ENCODE results near the gene DACH1. TPM values are rescaled to one million over a fixed set of nuclear protein-coding genes. Genes with fewer than 3 reads are reported as not detected.

DACH1 gene
- total RNA-seq, 4 donors from 2014 or later: 0.38 to 5.8 (median 2.5) TPM

DNA sequence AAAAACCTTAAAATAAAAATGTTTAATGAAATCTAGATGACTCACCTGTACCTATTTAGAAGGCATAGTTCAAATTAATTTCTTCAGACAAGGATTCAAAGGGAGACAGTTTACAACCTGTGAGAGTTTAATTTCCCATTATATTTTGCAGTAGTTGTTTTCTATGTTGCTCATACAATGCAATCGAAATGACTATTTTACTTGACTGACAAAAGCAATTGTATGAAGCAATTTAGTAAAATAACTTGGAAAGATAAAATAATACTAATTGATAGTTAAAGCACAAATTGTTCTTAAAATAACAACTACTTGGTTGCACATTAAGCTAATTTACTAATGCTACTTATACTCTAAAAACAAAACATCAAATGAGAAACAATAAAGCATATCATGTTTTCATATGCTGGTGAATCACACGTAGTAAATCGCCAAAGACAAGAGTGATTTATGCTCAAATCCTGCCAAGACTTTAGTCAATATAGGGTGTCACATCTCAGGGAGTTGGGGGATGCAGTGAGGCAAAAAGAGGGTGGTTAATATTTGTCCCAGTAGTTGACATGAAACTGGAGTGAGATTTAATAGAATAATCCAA lies 6.4 kb downstream of the DACH1 start:
- DNase-seq (ENCODE audit: low spot score in 2 of 2): no peak
- TF ChIP-seq, protein P1, sequence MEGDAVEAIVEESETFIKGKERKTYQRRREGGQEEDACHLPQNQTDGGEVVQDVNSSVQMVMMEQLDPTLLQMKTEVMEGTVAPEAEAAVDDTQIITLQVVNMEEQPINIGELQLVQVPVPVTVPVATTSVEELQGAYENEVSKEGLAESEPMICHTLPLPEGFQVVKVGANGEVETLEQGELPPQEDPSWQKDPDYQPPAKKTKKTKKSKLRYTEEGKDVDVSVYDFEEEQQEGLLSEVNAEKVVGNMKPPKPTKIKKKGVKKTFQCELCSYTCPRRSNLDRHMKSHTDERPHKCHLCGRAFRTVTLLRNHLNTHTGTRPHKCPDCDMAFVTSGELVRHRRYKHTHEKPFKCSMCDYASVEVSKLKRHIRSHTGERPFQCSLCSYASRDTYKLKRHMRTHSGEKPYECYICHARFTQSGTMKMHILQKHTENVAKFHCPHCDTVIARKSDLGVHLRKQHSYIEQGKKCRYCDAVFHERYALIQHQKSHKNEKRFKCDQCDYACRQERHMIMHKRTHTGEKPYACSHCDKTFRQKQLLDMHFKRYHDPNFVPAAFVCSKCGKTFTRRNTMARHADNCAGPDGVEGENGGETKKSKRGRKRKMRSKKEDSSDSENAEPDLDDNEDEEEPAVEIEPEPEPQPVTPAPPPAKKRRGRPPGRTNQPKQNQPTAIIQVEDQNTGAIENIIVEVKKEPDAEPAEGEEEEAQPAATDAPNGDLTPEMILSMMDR (IDR thresholded peaks at IDR 0.05): no peak
- no peak for TF ChIP-seq POLR2A (IDR thresholded peaks at IDR 0.05)
- intact Hi-C loops (cut with DNase I; ENCODE audit: low total_unique reads): no loop called here
- H3K4me3 ChIP-seq (ENCODE audit: low read depth, poor library complexity, severe bottlenecking): no peak overlapping the region
- WGBS, 2 donors: 37 to 40% methylated on average over 3 of the region's 3 CpGs

DNA sequence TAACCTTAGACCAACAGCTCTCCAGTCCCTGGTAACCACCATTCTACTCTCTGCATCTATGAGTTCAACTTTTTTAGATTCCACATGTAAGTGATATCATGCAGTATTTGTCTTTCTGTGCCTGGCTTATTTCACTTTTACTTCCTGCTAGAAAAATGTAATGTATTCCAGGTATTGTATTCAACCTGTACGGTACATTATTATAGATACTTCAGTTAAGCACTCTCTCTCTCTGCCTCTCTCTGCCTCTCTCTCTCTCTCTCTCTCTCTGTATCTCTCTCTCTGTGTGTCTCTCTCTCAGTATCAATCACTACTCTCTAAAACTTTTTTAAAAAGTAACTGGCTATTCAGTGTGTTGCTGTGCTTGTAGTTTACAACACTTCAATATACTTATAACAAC lies 8.4 kb downstream of the DACH1 start:
- TF ChIP-seq, protein P1 (IDR thresholded peaks at IDR 0.05): no peak
- TF ChIP-seq POLR2A (IDR thresholded peaks at IDR 0.05): no peak
- WGBS, 2 donors: 0 to 37% methylated on average over 1 of the region's 1 CpG
- no peak overlapping the region for H3K4me3 ChIP-seq (ENCODE audit: low read depth, poor library complexity, severe bottlenecking)
- intact Hi-C loops (cut with DNase I; ENCODE audit: low total_unique reads): no loop called here
- no peak for DNase-seq (ENCODE audit: low spot score in 2 of 2)

DNA sequence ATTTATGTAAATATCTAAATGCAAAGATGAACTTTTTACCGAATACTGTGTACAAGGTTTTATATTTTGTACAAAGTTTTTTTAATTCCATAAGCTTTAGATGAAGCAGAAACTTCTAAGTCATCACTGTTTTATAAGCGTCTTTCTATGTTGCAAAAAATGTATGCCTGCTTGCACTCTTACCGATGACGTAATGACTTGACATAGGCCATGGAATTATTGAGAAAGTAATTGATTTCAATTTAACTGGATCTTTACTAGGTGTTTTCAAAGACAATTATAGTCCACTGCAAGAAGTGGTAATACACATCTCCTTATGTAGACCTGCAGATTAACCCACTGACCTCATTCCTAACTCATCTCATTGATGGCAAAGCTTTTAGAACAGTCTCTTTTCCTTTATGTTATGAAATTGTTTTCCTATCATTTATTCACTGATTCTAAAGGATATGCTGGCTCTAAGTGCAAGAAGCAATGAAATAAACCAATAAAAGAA lies 10.4 kb downstream of the DACH1 start:
- 78 to 92% methylated on average over 4 of the region's 4 CpGs for WGBS, 2 donors
- intact Hi-C loops (cut with DNase I; ENCODE audit: low total_unique reads): no loop called here

DNA sequence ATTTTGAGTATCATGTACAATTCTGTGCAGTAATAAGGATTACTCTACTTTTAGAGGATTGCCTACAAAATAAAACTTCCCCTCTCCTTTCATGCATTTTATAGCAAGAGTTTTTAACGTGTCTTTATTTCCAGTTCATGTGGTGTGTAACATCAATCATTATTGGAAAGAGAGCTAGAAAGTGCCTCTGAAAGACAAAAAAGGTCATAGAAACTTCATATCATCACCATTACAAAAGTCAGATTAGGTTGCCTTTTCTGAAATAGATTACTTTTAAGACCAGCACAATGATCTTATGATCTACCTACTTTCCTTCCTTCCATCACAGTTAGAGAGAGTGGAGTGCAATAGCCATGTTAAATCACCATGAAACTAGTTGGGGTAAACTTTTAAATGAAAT lies 12.6 kb downstream of the DACH1 start:
- WGBS, 2 donors: 50 to 54% methylated on average over 1 of the region's 1 CpG
- TF ChIP-seq, protein P1 (IDR thresholded peaks at IDR 0.05): no peak
- no peak for TF ChIP-seq POLR2A (IDR thresholded peaks at IDR 0.05)
- intact Hi-C loops (cut with DNase I; ENCODE audit: low total_unique reads): no loop called here
- no peak for DNase-seq (ENCODE audit: low spot score in 2 of 2)
- H3K4me3 ChIP-seq (ENCODE audit: low read depth, poor library complexity, severe bottlenecking): no peak overlapping the region

More for the DNA sequence above, 10.4 kb downstream of the DACH1 start:
- TF ChIP-seq, protein P1 (IDR thresholded peaks at IDR 0.05): no peak
- TF ChIP-seq POLR2A (IDR thresholded peaks at IDR 0.05): no peak
- H3K4me3 ChIP-seq (ENCODE audit: low read depth, poor library complexity, severe bottlenecking): no peak overlapping the region
- DNase-seq (ENCODE audit: low spot score in 2 of 2): no peak

DNA sequence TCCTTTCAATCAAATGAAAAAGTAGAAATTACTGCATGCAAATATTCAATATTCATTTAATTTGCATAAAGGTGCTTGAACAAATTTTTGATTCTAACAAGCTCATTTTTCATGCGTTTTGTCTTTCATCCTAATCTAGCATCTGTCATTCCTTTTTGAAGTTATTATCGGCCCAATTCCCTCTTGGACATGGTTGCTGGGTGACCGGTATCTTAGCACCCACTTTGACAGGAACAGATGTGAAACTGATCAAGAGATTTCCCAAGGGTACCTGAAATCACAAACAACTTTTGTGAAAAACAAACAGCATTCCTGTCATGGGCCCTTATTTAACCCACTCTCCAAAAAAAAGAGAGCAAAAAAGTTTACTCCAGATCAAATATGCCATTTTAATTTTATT lies 13.3 kb downstream of the DACH1 start:
- intact Hi-C loops (cut with DNase I; ENCODE audit: low total_unique reads): no loop called here
- H3K4me3 ChIP-seq (ENCODE audit: low read depth, poor library complexity, severe bottlenecking): no peak overlapping the region
- no peak for TF ChIP-seq POLR2A (IDR thresholded peaks at IDR 0.05)
- TF ChIP-seq, protein P1 (IDR thresholded peaks at IDR 0.05): no peak
- 73 to 76% methylated on average over 3 of the region's 3 CpGs for WGBS, 2 donors
- no peak for DNase-seq (ENCODE audit: low spot score in 2 of 2)

DNA sequence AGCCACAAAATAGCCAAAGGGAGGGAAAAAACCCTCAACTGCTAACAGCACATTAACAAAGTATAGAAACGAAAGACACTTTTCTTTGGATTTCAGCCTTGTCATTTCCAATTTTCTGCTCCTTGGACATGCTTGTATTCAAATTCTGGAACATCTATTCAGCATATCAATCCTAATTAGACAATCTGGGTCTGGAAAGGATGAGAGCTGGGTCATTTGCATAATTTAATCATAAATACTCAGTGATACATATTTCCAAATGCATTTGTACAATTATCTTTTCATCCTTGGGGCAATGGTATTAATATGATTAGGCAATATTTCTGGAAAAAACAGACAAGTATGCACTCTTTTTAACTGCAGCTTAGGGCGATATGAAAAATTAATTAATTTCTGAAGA lies 14.3 kb downstream of the DACH1 start:
- TF ChIP-seq, protein P1 (IDR thresholded peaks at IDR 0.05): no peak
- no peak for TF ChIP-seq POLR2A (IDR thresholded peaks at IDR 0.05)
- H3K4me3 ChIP-seq (ENCODE audit: low read depth, poor library complexity, severe bottlenecking): no peak overlapping the region
- DNase-seq (ENCODE audit: low spot score in 2 of 2): no peak
- 70 to 74% methylated on average over 2 of the region's 2 CpGs for WGBS, 2 donors
- intact Hi-C loops (cut with DNase I; ENCODE audit: low total_unique reads): no loop called here

Measured in lower leg skin (tissue), 4 donors.